Retinal pigment epithelial cell (primary cell): ENCODE results near the gene SELENOK.

Source experiments
- DNase-seq: peaks from one replicate; pipeline ENCODE4 v3.0.0-alpha.2; 2010; ENCODE audit warnings: low read depth
- H3K4me3 ChIP-seq: 2 replicates; pipeline ENCODE4 v1.5.1; 2011; ENCODE audit warnings: mild to moderate bottlenecking, low read length, control low read depth, moderate library complexity
- CTCF ChIP-seq: conservative IDR thresholded peaks from 2 replicates; pipeline ENCODE4 v1.5.1; 2011; ENCODE audit warnings: low read depth, low read length, control low read depth, inconsistent platforms

SELENOK gene

DNA sequence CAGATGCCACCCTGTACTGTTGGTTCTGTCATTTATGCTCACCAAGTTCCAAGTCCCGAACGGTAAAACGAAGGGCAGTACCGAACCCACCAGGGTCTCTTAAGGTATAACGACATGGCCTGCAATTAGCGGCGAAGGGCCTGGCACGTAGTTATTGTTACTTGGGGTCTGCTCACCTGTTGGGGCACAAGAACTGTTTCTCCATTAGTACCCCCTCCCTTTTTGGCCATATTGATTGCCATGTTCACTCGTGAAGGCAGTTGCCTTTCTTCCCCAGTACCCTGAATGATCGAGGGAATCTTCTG is 44.9 kb downstream of the SELENOK start:
- peak overlapping the region; percentile 50 for H3K4me3 ChIP-seq
- no peak for DNase-seq
- no peak for TF ChIP-seq CTCF

DNA sequence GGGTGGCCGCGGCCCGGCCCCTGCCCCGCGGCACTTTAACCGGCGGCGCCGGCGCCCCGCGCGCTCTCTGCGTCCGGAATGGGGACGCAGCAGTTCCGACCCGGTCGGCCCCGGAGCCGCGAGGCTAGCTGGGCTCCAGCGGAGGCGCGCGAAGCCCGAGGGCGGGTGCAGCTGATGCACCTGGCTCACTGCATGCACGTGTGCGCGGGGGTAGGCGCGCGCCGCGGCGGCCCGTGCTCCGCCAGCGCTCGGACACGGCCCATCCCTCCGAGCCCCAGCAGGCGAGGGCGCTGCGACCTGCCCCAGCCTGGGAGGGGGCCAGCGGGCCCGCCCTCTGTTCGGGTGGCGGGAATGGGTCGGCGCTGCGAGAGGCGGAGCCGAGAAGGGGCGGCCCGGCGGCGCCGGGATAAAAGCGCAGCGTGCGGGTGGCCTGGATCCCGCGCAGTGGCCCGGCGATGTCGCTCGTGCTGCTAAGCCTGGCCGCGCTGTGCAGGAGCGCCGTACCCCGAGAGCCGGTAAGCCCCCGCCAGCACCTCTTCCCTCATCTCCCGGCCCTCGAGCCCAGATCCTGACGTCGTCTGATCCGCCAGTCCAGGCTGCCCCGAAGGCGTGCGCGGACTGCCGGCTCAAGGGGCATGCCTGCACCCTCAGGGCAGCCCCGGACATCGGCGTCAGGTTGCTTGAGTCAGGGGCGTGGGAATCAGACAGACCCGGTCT is 45.4 kb downstream of the SELENOK start, which contains the start of the genes CHDH and IL17RB:
Gene CHDH (minus strand): TSS at position 286 of the 717 bp plus-strand sequence. CDS start 22,411 bp downstream, outside the sequence.
Gene IL17RB (plus strand): TSS at position 435 of the 717 bp plus-strand sequence. CDS start 21 bp downstream, at position 456.
- DNase-seq: no peak
- H3K4me3 ChIP-seq: peak within 1 kb of the TSS; percentile 50
- no peak for TF ChIP-seq CTCF

DNA sequence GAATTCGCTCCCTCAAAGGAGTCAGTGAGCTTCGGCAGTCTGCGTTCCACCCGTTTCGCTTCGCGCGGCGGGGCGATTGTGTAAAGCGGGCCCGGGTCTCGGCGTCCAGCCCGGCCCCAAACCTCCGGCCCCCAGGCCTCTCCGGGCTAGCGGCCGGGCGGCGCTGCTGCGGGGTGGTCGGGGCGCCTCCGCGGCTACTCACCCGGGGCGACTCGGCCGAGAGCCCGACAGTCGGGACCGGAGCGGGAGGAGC is 45.9 kb downstream of the SELENOK start:
- no peak for DNase-seq
- TF ChIP-seq CTCF: no peak
- H3K4me3 ChIP-seq: peak overlapping the region; percentile 50

DNA sequence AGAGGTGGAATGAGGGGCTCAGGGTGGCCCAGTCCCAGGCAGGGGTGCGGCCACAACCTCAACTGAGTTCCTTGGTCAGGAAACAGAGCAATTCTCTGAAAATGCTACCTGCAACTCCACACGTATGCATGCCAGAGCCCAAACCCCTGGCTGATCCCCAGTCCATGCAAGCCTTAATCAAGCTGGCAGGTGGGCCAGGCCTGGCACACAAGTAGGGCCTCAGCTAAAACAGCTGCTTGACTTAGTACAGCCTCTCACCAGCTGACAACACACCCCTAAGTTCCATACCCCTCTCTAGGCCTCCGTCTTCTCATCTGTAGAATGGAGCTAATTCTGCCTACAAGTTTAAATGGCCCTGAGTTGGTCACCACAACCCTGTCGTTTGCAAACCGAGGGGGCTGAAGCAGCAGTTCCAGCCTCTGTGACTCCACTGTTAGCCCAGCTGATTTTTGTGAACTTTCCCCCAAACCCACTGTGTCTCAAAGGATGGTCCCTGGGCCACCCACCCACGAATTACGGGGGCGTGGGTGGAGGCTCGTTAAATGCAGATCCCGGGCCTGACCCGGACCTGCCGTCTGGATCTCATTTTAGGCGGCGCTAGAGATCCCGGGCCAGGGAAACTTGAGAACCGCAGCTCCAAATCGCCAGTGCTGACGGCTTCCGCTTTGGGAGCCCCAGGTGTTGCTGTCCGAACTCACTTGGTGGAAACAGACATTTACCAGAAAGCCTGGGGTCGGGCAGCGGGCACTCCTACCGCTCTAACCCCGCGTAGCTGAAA is 46.4 kb downstream of the SELENOK start:
- peak overlapping the region; percentile 50 for H3K4me3 ChIP-seq
- TF ChIP-seq CTCF: peak; percentile 40
- no peak for DNase-seq

GRCh38 chr3:53844262-53845102 is 47.2 kb downstream of the SELENOK start:
- no peak for DNase-seq
- TF ChIP-seq CTCF: no peak
- no peak overlapping the region for H3K4me3 ChIP-seq

DNA sequence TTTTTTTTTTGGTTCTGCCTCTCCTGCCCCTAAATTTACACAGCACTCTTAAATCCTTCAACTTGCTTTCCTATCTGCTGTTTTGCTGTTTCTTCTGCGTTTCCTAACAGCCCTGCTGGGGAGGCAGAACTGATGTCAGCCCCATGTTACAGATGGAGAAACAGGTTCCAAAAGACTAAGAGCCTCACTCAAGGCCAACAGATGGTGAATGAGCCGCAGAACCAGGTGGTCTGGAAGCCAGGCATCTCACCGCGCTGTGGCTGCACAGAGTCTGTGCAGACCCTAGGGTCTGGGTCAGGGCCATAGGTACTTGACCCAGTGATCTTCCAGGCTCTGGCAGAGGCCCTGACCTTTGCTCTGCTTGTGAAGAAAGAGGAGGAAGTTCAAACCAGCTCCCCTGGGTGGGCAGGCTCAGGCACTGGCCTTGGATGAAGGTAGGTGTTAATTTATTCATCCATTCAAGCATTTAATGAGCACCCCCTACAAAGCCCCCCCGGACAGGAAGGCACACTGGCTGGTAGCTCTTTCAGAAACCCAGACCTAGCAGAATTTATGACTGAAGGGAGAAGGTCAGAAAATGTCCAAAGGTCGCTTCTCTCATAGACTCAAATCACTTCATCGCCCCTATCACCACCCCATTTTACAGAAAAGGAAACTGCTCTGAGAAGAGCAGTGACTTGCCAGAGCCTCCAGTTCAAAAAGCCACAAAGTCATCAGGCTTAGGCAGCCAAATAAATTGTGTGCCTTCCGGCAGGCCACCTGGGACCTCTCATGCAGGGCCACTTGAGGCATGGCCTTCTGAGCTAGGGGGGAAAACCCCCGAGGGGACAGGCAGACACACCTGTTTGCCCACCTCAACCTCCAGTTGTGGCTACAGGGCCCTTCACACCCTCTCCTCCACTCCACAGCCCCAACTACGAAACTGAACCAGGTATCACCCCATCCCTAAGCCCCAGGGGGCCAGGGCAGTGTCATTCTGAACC is 48.2 kb downstream of the SELENOK start:
- DNase-seq: no peak
- no peak overlapping the region for H3K4me3 ChIP-seq
- no peak for TF ChIP-seq CTCF
